ENCODE measurements around the gene ZC3H14.

- TF ChIP-seq CTCF (IDR thresholded peaks at IDR 0.05 in 2 of 3, conservative IDR thresholded peaks at IDR 0.05 in 1 of 3; ENCODE audit: control insufficient read depth in 2 of 3, extremely low read depth in 1 of 3, insufficient read depth in 1 of 3, low read depth in 3 of 3, low read length in 3 of 3): no peak
- no peak for TF ChIP-seq ZNF274 (IDR thresholded peaks at IDR 0.05; ENCODE audit: insufficient read depth, insufficient read length)
- no peak for TF ChIP-seq POLR2A (IDR thresholded peaks at IDR 0.05; ENCODE audit: low read depth, low read length)
- no peak for TF ChIP-seq ELK1 (IDR thresholded peaks at IDR 0.05; ENCODE audit: low read depth, low read length)
- no peak for TF ChIP-seq IRF5 (IDR thresholded peaks at IDR 0.05; ENCODE audit: borderline replicate concordance)
- no peak for TF ChIP-seq SREBF2 (IDR thresholded peaks at IDR 0.05; ENCODE audit: low read length)
Observed at GRCh38 chr14:88614218-88614907, 51.5 kb downstream of the ZC3H14 start.

Data from GM12878 (cell line).